ENCODE data around the gene FRY.

The FRY gene

DNA sequence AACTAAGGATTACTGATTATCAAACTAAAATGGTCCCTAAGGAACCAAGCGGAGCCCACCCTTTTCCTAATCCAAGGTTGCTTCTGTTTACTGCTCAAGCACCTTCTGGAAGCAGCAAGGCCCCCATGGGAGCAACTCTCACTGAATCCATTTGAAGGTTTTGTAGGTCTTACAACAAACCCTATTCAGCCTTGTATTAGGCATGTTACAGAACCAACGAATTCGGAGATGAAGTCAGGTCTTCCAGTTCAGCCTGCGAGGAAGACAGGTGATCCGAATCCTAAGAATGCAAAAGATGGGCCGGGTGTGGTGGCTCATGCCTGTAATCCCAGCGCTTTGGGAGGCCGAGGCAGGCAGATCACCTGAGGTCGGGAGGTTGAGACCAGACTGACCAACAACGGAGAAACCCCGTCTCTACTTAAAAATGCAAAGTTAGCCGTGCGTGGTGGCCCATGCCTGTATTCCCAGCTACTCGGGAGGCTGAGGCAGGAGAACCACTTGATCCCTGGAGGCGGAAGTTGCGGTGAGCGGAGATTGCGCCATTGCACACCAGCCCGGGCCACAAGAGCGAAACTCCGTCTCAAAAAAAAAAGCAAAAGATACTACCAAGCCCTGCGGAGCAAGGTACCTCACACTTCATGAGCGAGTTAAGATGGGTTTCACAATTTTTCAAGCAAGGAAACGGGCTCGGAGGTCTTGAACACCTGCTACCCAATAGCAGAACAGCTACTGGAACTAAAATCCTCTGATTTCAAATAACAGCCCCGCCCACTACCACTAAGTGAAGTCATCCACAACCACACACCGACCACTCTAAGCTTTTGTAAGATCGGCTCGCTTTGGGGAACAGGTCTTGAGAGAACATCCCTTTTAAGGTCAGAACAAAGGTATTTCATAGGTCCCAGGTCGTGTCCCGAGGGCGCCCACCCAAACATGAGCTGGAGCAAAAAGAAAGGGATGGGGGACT lies 283.0 kb downstream of the FRY start:
- DNase-seq, result no peak

DNA sequence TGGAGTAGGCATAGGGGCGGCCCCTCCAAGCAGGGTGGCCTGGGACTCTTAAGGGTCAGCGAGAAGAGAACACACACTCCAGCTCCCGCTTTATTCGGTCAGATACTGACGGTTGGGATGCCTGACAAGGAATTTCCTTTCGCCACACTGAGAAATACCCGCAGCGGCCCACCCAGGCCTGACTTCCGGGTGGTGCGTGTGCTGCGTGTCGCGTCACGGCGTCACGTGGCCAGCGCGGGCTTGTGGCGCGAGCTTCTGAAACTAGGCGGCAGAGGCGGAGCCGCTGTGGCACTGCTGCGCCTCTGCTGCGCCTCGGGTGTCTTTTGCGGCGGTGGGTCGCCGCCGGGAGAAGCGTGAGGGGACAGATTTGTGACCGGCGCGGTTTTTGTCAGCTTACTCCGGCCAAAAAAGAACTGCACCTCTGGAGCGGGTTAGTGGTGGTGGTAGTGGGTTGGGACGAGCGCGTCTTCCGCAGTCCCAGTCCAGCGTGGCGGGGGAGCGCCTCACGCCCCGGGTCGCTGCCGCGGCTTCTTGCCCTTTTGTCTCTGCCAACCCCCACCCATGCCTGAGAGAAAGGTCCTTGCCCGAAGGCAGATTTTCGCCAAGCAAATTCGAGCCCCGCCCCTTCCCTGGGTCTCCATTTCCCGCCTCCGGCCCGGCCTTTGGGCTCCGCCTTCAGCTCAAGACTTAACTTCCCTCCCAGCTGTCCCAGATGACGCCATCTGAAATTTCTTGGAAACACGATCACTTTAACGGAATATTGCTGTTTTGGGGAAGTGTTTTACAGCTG lies 283.9 kb downstream of the FRY start, which contains the start of the genes BRCA2 and ZAR1L:
BRCA2 (plus strand) TSS at position 271 of the 790 bp plus-strand sequence. CDS start 953 bp downstream, outside the sequence.
ZAR1L (minus strand) TSS at position 126 of the 790 bp plus-strand sequence. CDS start 3,438 bp downstream, outside the sequence.
- peak; percentile 92 for DNase-seq

GRCh38 chr13:32316028-32316339 lies 284.4 kb downstream of the FRY start:
- no peak for DNase-seq

GRCh38 chr13:32316501-32316900 lies 284.9 kb downstream of the FRY start:
- DNase-seq, result no peak

DNA sequence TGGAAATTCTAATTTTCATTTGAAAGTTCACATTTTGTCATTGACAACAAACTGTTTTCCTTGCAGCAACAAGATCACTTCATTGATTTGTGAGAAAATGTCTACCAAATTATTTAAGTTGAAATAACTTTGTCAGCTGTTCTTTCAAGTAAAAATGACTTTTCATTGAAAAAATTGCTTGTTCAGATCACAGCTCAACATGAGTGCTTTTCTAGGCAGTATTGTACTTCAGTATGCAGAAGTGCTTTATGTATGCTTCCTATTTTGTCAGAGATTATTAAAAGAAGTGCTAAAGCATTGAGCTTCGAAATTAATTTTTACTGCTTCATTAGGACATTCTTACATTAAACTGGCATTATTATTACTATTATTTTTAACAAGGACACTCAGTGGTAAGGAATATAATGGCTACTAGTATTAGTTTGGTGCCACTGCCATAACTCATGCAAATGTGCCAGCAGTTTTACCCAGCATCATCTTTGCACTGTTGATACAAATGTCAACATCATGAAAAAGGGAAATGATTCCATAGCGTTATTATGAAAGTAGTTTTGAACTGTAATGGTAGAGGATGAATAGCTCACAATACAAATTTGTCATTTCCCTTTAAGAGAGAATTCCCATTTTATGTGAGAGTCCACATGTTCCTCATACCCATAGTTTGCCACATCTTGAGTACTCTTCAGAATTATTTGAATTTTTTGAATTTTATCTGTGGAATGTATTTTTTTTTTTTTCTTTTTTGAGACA lies 286.3 kb downstream of the FRY start:
- no peak for DNase-seq

DNA sequence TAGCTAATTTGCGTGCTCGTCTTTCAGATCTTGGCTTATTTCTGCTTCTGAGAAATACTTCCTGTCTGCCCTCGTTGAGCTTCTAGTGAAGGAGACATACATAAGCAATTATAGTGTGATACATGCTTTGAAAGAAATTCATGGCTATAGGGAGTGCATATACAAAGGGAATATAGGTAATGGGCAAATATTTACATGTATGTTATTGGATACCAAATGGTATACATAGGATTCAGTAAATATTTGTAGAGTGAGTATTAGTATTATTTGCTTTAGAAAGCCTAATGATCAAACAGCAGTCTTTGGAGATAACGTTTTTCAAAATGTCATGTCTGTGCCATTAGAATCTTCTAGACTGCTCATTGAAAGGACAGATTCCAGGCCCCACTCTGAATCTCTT lies 289.0 kb downstream of the FRY start:
- DNase-seq, result no peak

DNA sequence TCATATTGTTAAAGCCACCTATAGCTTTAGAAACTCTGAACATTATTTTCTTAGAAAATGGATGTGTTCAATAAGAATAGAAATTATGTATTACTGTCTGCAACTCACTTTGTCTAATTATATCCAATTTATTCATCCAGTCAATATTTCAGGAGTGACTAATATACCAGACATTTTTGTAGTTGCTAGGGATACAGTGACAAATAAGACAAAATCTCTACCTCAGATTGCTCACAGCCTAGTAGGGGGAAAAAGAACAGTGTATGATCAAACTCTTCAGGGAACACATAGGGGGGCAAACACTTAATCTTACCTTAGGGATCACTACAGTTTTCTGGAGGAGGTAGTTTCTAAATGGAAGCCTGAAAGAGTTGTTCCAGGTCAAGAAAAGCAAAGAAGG lies 292.3 kb downstream of the FRY start:
- no peak for DNase-seq

GRCh38 chr13:32330441-32330840 lies 298.9 kb downstream of the FRY start:
- no peak for DNase-seq

- no peak for DNase-seq
Measured at GRCh38 chr13:32334671-32335070, 303.1 kb downstream of the FRY start.

DNA sequence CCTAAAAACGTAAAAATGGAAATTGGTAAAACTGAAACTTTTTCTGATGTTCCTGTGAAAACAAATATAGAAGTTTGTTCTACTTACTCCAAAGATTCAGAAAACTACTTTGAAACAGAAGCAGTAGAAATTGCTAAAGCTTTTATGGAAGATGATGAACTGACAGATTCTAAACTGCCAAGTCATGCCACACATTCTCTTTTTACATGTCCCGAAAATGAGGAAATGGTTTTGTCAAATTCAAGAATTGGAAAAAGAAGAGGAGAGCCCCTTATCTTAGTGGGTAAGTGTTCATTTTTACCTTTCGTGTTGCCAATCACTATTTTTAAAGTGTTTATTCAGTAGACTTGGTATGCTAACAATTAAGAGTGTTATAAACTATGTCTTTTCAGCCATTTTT lies 309.3 kb downstream of the FRY start:
- DNase-seq, result no peak

- no peak for DNase-seq
Measured at GRCh38 chr13:32347651-32348050, 316.1 kb downstream of the FRY start.
